ENCODE results near the gene CYTH4.

Gene CYTH4

DNA sequence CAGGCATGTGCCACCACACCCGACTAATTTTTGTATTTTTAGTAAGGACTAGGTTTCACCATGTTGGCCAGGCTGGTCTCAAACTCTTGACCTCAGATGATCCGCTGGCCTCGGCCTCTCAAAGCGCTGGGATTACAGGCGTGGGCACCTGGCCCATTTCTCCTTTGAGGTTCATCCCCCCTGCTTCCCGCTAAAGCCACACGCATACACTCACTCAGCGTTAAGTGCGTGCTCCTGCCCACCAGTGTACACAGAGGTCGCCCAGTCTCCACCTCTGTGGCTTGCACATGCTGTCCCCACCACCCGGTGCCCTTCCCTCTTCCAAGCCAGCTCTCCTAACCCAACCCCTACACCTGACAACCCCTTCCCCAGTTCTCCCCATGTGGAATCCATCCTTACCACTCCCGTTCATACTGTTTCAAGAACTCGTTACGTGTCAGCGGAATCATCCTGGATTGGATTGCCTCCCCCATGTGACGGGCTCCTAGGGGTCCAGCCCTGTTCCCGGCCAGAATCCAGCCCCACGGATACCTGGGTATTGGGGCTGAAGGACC lies 15.7 kb upstream of the CYTH4 start:
- peak overlapping the region in 6 of 7 experiments; percentile 17 to 35 (median 32) for H3K4me3 ChIP-seq
- peak overlapping the region in 14 of 21 experiments; percentile 24 to 84 (median 70) for H3K27ac ChIP-seq

DNA sequence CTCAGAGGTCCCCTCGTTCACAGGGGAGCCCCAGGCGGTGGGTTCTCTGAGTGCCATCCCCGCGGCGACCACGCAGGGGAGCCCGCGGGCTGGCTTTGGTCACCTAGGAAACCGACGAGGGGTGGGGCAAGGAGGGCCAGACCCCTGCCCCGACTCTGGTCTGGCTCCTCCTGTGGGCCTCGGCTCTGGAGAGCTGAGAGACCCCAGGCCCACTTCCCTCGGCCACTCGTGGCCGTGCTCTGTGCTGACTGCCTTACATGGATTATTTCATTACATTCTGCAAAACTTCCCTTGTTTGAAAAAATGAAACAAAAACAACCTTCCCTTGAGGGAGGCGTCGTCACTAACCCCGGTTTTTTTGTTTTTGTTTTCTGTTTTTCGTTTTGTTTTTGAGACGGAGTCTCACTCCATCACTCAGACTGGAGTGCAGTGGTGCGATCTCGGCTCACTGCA lies 15.1 kb upstream of the CYTH4 start:
- H3K27ac ChIP-seq = peak overlapping the region in 17 of 21 experiments; percentile 8 to 84 (median 64)
- peak overlapping the region; percentile 17 to 35 (median 32) for H3K4me3 ChIP-seq

DNA sequence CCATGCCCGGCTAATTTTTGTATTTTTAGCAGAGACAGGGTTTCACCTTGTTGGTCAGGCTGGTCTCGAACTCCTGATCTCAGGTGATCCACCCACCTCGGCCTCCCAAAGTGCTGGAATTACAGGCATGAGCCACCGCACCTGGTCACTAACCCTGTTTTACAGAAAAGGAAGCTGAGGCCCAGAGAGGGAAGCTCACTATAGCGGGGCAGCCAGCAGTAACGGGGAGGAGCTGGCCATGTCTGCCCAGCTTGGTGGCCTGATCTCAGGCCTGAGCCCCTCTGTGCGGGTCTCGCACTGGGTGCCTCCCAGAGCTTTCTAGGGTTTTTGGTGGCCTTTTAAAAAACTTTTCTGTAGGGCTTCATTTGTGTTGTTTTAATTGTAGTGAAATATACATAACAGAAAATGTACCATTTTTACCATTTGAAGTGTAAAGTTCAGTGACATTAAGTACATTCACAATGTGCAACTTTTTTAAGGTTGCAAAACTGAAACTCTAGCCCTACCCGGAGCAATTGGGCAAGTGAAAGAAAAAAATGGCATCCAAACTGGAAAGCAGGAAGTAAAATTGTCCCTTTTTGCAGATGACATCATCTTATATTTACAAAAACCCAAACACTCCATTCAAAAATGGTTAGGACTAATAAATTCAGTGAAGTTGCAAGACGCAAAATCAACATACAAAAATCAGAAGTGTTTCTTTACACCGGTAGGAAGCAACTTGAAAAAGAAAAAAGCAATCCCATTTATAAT lies 14.5 kb upstream of the CYTH4 start:
- peak overlapping the region in 3 of 7 experiments; percentile 19 to 35 (median 32) for H3K4me3 ChIP-seq
- H3K27ac ChIP-seq = peak overlapping the region in 16 of 21 experiments; percentile 8 to 84 (median 67)

DNA sequence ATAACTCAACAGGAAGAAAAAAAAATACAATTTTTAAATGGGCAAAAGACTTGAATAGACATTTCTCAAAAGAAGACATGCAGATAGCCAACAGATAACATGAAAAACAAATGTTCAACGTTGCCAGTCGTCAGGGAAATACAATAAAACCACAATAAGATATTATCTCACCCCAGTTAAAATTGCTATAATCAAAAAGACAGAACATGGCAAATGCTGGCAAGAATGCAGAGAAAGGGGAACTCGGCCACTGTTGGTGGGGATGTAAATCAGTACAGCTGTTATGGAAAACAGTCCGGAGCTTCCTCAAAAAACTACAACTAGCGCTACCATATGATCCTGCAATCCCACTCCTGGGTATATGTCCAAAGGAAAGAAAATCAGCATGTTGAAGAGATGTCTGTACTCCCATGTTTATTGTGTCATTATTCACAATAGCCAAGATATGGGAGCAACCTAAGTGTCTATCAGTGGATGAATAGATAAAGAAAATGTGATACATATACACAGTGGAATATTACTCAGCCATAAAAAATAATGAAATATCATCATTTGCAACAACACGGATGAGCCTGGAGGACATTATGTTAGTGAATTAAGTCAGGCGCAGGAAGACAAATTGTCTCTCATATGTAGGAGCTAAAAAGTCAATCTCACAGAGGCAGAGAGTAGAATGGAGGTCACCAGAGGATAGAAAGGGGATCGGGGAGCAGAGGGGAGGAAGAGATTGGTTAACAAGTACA lies 12.2 kb upstream of the CYTH4 start:
- peak overlapping the region in 5 of 21 experiments; percentile 28 to 49 (median 38) for H3K27ac ChIP-seq
- H3K4me3 ChIP-seq = no peak overlapping the region

DNA sequence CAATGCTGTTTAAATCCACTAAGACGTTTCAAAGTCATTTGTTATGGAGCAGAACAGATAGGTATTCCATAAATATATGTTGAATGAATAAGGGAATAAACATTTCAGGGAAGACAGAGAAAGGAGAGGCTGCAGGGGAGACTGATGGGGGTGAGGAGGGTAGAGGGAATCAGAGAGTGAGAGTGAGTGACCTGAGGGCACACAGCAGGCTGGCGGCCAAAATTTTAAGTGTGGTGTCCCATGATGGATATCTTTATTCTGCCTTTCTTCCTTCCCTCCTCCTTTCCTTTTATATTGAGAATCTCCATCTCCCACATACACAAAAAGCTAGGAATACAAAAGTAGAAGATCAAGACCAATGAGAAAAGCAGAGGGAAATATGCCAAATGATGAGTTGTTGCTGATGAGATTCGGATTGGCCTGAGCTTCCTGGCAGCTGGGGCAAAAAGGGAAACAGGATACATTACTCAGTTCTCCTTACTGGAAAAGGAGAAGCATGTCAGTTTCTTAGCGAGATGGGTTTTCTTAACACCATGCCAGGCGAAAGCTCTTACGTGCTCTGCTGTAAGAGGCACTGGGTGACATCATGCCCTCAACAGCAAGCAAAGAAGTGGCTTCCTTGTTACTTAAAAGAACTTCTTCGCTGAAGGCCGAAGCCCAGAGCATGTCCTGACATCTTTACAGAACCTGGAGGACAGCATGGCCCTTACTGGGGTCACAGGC lies 11.2 kb upstream of the CYTH4 start:
- Histone ChIP-seq H3K27ac (peak overlapping the region in 5 of 21 experiments; percentile 11 to 43 (median 28)), H3K4me3 (no peak overlapping the region)

DNA sequence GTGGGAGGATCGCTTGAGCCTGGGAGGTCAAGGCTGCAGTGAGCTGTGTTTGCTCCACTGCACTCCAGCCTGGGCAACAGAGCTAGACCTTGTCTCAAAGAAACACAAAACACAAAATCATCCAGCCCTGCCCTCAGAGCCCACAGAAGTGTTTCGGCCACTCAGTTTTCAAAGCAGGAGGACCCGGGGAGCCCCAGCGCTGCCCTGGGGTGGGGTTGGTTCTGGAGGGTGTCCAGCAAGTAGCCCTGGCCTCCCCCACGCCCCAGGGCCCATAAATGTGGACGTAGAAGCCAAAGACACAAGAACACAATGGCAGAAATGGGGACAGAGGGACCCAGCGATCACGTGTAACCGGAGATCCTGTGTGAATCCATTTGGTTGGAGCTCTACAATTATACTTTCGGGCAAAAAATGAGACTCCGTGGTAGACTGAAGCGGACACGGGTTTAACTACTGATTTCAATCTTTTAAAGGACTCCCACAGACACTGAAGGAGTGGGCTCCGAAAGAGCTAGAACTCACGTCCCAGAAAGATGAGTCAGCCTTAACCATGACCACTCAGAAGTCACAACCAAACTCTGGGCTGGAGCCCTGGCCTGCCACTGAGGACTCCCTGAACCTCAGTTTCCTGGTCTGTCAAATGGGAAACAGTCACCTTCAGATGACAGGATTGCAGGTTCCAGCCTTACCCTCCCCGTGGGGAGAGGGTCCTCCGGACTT lies 9.0 kb upstream of the CYTH4 start:
- Histone ChIP-seq H3K27ac (peak overlapping the region in 10 of 21 experiments; percentile 17 to 74 (median 56)), H3K4me3 (no peak overlapping the region)

DNA sequence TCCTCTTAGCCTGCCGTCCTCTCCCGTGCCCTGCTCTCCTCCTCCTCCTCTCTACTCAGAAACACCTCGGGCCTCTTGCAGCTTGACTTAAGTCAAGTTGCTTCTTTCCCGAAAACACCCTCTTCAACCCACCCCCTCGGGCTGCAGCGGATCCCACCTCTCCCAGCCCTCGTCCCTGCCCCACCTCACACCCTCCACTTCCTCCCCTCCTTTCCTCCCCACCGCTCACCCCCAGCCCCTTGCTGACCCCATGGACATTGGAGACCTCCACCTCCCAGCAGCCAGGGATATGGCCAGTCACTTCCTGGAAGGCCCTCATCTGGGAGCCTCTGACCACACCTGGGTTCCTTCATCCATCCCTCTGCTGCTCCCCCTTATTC lies 8.5 kb upstream of the CYTH4 start:
- H3K4me3 ChIP-seq = no peak overlapping the region
- H3K27ac ChIP-seq = peak overlapping the region in 8 of 21 experiments; percentile 17 to 74 (median 43)

DNA sequence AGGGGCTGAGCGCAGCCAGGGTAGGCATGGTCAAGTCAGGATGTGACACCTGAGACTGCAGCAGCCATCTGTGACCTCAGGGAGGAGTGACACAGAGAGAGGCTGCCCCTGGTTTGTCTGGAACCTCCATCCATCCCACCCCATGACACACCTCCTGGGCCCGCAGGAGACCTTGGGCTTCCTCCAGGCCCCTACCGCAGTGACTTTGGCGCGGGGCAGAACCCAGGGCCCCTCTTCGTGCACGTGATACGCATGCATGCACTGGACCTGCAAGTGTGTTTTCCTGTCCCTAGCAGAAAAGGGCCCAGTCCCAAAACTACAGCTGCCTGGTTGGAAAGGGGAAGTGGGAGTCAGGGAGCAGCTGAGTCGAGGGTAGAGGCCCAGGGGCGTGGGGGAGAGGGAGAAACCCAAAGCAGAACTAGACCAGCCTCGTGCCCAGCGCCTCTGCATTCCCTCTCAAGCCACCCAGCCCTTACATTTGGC lies 7.9 kb upstream of the CYTH4 start:
- H3K4me3 ChIP-seq = no peak overlapping the region
- H3K27ac ChIP-seq = peak overlapping the region in 12 of 21 experiments; percentile 17 to 74 (median 48)

DNA sequence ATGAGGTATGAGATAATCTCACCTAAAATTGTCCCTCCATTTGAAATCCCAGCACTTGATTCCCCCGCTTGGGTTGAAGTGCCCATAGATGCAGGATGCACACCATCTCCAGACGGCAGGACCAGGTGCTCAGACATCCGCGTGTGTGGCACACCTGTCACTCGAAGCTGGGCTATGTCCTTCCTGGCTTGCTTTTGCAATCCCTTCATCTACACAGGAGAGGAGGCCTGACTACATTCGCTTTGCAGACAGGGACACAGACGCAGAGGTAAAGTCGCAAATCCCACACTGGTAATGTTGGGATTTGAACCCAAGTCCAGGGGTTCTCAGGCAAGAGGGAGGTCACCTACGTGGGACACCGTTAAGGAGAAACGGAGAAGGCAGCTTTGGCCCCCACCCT lies 7.2 kb upstream of the CYTH4 start:
- H3K27ac ChIP-seq = peak overlapping the region in 8 of 21 experiments; percentile 4 to 74 (median 56)
- H3K4me3 ChIP-seq = no peak overlapping the region

DNA sequence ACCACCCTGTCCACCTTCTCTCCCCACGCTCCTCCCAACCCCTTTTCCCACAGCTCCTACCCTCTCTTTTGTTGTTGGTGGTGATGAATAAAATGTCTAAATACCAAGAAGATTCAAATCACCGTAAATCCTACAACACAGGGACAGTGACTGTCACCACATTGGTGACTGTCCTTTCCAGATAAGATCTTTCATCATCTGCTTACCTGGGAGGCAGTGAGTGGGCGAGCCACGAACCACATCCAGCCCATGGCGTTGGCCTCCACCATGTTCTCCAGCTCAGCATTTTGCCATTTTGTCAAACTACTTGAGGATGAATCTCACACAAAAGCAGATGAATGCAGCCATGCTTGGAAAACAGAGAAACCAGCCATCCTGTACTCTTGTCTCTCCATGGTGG lies 6.7 kb upstream of the CYTH4 start:
- H3K4me3 ChIP-seq = no peak overlapping the region
- H3K27ac ChIP-seq = peak overlapping the region in 1 of 21 experiments; percentile 74

DNA sequence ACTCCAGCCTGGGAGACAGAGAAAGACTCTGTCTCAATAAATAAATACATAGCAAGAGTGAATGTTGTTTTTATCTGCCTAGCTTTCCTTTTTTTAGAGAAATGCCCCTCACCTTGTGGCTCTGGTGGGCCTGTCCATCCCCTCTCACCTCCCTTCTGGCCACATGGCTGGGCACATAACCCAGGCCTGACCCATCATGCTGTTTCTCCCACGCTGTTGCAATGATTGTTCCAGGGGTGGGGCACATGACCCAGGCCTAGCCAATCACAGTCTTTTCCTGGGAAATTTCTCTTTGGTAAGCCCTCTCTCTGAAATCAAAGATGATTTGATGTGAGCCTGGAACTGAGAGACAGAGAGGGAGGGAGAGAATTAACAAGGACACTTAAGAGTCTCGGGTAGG lies 5.5 kb upstream of the CYTH4 start:
- H3K27ac ChIP-seq = no peak overlapping the region
- H3K4me3 ChIP-seq = no peak overlapping the region

DNA sequence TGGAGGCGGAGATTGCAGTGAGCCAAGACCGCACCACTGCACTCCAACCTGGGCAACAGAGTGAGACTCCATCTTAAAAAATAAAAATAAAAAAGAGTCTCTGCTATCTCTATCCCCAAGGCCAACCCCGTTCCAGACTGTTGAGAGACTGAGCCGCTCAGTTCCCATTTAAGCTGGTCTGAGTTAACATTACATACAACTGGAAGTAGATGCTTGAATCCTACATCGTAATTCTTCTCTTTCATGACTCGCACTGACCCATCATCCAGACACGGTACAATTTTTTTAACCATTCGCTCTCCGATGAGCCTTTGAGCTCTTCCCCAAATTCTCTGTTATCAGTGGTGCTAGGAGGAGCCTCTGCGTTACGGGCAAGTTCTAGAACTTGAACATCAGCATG lies 4.9 kb upstream of the CYTH4 start:
- no peak overlapping the region for H3K27ac ChIP-seq
- no peak overlapping the region for H3K4me3 ChIP-seq

DNA sequence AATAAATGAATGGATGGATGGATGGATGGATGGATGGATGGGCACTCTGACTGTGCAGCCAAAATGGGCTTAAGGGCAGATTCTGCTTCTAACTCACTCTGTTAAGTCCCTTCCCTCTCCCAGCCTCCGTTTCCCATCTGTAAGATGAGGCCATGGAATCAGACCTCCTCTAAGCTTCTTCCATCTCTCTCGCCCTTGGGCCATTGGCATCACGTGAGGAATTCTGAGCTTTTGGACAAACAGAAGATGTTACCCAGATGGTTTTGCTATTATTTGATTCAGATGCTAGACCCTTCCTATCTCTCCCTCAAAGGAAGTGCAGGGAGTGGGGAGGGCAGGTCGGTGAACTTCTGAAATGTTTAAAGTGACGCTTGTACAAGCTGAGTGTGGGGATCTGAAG lies 4.0 kb upstream of the CYTH4 start:
- H3K27ac ChIP-seq = no peak overlapping the region
- no peak overlapping the region for H3K4me3 ChIP-seq

DNA sequence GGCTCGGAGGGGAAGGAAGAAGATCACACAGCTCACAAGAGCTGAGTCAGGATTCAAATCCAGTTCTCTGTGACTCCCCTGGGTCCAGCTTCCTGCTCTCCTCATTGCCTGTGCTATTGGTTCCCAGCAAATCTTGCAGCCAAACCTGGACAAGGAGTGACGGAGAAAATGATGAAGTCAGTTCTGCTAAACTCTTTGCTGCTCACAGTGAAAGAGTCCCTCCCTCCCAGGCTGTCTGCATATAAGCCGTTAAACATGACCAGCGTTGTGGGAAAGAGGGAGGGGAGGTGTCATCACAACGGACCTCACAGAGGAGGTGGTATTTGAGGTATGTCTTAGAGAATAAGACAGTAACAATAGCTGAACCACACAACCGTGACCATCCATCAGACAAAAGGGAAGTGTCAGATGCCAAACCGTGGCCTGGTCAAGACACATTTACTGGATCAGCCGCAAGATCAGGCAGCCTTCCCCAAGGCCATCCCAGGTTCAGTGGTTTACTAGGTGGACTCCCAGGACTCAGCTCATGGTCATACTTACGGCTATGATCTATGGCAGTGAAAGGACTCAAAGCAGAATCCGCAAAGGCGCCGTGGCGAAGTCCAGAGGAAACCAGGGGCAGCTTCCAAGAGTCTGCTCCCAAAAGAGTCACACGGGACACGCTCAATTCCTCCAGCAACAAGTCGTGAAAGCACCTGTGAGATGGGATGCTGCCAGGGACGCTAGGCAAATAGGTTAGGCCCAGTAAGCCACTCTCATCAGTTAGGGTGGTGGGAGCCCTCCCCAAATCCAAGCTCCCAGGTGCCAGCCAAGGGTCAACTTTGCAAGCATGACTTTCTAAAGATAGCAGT lies 2.8 kb upstream of the CYTH4 start:
- no peak overlapping the region for H3K27ac ChIP-seq
- no peak overlapping the region for H3K4me3 ChIP-seq

DNA sequence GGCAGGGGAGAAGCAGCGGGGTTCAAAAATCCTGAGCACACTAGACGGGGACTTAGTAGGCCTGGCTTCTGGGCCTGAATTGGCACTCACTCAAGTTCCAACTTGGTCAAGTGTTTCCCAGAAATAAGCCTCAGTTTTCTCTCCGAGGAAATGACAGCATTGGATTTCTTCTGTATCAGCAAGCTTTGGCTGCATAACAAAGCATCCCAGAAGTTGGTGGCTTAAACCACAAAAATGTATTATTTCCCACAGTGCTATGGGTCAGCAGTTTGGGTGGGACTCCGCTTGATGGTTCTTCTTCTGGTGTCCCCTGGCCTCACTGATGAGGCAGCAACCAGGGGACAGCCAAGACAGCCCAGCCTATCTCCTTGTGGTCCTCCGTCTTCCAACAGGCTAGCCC lies 1.6 kb upstream of the CYTH4 start:
- H3K27ac ChIP-seq = no peak overlapping the region

DNA sequence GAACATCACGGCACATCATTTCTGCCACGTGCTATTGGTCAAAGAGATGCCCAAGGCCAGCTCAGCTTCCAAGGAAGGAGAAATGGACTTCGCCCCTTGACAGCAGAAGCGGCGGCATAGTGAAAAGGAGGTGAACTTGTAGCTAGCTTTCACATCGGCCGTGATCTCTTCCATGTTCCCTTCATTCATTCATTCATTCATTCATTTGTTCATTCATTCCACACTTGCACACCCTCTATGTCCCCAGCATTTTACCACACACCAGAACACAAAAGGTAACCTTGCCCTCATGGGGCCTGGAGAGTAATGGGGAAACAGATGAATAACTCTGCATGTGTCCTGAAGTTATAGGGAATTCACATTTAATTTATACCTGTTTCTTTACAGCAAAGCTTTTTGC lies 1.1 kb upstream of the CYTH4 start:
- Histone ChIP-seq H3K4me3 (no peak overlapping the region), H3K27ac (peak overlapping the region in 4 of 21 experiments; percentile 81 to 94 (median 89))

More for the DNA sequence above, 1.6 kb upstream of the CYTH4 start:
- H3K4me3 ChIP-seq = no peak overlapping the region

DNA sequence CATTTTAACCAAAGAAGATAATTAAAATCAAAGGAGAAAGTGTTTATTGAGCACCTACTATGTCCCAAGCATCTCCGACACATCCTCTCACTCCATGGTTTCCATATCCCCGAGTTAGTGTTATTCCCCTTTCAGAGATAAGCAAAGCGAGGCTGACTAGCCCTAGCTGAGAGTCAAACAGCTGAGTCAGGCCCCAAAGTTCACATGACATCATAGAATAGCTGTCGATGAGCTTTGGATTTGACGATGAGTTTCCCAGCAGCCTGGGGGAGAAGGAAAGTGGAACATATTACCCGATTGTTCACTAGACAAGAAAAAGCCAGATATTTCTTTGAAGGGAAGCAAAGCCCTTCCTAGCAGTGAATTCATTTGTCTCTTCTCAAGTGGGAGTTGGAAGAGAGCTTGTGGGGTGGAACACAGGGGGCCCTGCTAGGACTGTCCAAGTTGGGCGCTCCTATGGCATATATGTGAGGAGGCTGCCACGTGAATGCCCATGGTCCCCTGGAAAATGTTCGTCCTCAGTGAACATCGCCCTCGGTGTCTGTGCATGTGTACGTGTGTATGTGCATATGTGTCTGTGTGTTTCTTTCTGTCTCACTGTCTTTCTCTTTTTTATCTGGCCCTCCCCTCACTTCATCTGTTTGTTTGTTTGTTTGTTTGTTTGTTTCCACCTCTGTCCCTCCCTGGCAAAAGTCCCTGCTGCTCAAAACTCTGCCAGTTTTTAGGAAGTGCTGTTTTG lies 493 bp upstream of the CYTH4 start:
- peak overlapping the region in 15 of 21 experiments; percentile 64 to 94 (median 81) for H3K27ac ChIP-seq
- H3K4me3 ChIP-seq = peak overlapping the region; percentile 37 to 55 (median 44)

Measured in skin epidermis (tissue), 12 donors.